Astrocyte (in vitro differentiated cells and primary cell): ENCODE data around the gene PRKAR2B.

Experiments used
- EZH2 ChIP-seq: IDR thresholded peaks from 2 replicates; pipeline ENCODE4 v1.6.1; 2012; ENCODE audit warnings: mild to moderate bottlenecking, low read length, inconsistent platforms; ENCODE audit not compliant: insufficient read depth
- TF ChIP-seq, protein P1 (sequence below): IDR thresholded peaks from 2 replicates; pipeline ENCODE4 v1.5.1; 2011; ENCODE audit warnings: low read depth, mild to moderate bottlenecking, inconsistent platforms, low read length, moderate library complexity; ENCODE audit not compliant: insufficient read depth

DNA sequence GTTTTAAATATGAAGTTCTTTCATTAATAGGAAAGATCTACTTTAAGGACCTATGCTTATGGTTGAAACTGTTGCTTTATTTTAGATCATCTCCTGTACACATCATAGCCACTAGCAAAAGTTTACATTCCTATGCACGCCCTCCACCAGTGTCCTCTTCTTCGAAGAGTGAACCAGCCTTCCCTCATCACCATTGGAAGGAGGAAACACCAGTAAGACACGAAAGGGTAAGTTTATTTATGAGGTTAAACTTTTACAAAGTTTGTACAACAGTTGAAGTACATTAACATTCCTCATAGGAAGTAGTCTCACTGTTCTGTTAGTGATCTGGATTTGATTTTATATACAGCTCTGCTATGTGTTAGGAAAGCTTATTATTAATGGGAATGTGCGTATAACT is 141.2 kb downstream of the PRKAR2B start:
- TF ChIP-seq, protein P1, sequence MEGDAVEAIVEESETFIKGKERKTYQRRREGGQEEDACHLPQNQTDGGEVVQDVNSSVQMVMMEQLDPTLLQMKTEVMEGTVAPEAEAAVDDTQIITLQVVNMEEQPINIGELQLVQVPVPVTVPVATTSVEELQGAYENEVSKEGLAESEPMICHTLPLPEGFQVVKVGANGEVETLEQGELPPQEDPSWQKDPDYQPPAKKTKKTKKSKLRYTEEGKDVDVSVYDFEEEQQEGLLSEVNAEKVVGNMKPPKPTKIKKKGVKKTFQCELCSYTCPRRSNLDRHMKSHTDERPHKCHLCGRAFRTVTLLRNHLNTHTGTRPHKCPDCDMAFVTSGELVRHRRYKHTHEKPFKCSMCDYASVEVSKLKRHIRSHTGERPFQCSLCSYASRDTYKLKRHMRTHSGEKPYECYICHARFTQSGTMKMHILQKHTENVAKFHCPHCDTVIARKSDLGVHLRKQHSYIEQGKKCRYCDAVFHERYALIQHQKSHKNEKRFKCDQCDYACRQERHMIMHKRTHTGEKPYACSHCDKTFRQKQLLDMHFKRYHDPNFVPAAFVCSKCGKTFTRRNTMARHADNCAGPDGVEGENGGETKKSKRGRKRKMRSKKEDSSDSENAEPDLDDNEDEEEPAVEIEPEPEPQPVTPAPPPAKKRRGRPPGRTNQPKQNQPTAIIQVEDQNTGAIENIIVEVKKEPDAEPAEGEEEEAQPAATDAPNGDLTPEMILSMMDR, result no peak
- no peak for TF ChIP-seq EZH2
